Tibial nerve (tissue), 4 donors: ENCODE results near the gene PLD5. TPM values are rescaled to one million over a fixed set of nuclear protein-coding genes. Genes with fewer than 3 reads are reported as not detected.

Experiments used
- DNase-seq, 2 donors: peaks; one replicate each; pipeline ENCODE4 v3.0.0-alpha.2; 2019; ENCODE audit warnings: low spot score in 2 of 2
- H3K27ac ChIP-seq, 4 donors: fragments of 200-600 bp; sonication (generic) in 3 of 4; one replicate each; pipeline ENCODE4 v1.5.1; 2017 to 2019; ENCODE audit warnings: mild to moderate bottlenecking in 1 of 4
- H3K27me3 ChIP-seq, 2 donors: fragments of 200-600 bp; sonication (generic) in 1 of 2; one replicate each; pipeline versions ENCODE4 v1.5.1 to v1.6.0; 2017 to 2019
- H3K36me3 ChIP-seq, 3 donors: fragments of 200-600 bp; sonication (generic); one replicate each; pipeline ENCODE4 v1.5.1; 2018 to 2019
- H3K4me1 ChIP-seq, 4 donors: fragments of 200-600 bp; sonication (generic) in 3 of 4; one replicate each; pipeline ENCODE4 v1.5.1; 2017 to 2019
- H3K4me3 ChIP-seq, 4 donors: fragments of 200-600 bp; sonication (generic) in 3 of 4; one replicate each; pipeline ENCODE4 v1.5.1; 2017 to 2019; ENCODE audit warnings: mild to moderate bottlenecking in 1 of 4, moderate library complexity in 1 of 4
- H3K9me3 ChIP-seq, 4 donors: fragments of 200-600 bp; sonication (generic) in 3 of 4; one replicate each; pipeline ENCODE4 v1.5.1; 2017 to 2019
- CTCF ChIP-seq, 5 experiments: fragments of 200-600 bp in 3 of 5; fragments of 450-650 bp in 2 of 5; sonication (generic) in 3 of 5; IDR thresholded peaks; one replicate each; pipeline ENCODE4 v1.5.1; 2016 to 2019; ENCODE audit warnings: antibody characterized with exemption in 5 of 5, mild to moderate bottlenecking in 3 of 5, moderate library complexity in 2 of 5
- EP300 ChIP-seq, 2 donors: sonication (generic); formaldehyde crosslinking; IDR thresholded peaks; one replicate each; pipeline ENCODE4 v1.6.1; 2017; ENCODE audit warnings: antibody characterized with exemption in 2 of 2, mild to moderate bottlenecking in 1 of 2
- POLR2A ChIP-seq, 2 donors: fragments of 450-650 bp; IDR thresholded peaks; one replicate each; pipeline ENCODE4 v1.6.1; 2017; ENCODE audit warnings: antibody characterized with exemption in 2 of 2, mild to moderate bottlenecking in 2 of 2, moderate library complexity in 2 of 2
- WGBS, 2 donors: methylation state at CpG; one replicate each; pipeline ENCODE4 v1.1.5; 2018; 5-methylcytosine and 5-hydroxymethylcytosine counted together
- total RNA-seq, 4 donors: library from RNA; depleted of rRNA; stranded (reverse); fragments of >200 nt; gene quantifications; one replicate each; pipeline ENCODE4 v1.1.0, GENCODE V29; 2016

The PLD5 gene
- total RNA-seq, 4 donors from 2014 or later: 0.21 to 0.59 TPM; not detected in 2

GRCh38 chr1:242447689-242448088, 76.8 kb downstream of the PLD5 start:
- no peaks in the 10 kb centered on the region for H3K9me3 ChIP-seq

GRCh38 chr1:242440757-242441156, 83.7 kb downstream of the PLD5 start:
- H3K9me3 ChIP-seq: no peaks in the 10 kb centered on the region
- H3K27me3 ChIP-seq: no peaks in the 10 kb centered on the region
- no peak overlapping the region for H3K4me3 ChIP-seq
- no peaks in the 10 kb centered on the region for H3K4me1 ChIP-seq
- DNase-seq: no peak
- H3K27ac ChIP-seq: no peak overlapping the region
- 82 to 91% methylated on average over 1 of the region's 1 CpG for WGBS, 2 donors
- H3K36me3 ChIP-seq: no peaks in the 10 kb centered on the region
- TF ChIP-seq CTCF (IDR thresholded peaks at IDR 0.05) (no peak), POLR2A (IDR thresholded peaks at IDR 0.05) (no peak), EP300 (IDR thresholded peaks at IDR 0.05) (no peak)

More at GRCh38 chr1:242447689-242448088, 76.8 kb downstream of the PLD5 start:
- Histone ChIP-seq H3K4me3 (no peak overlapping the region), H3K27ac (no peak overlapping the region), H3K36me3 (no peaks in the 10 kb centered on the region), H3K27me3 (peaks cover 0 to 16% of the 10 kb centered on the region in 2 donors), H3K4me1 (peaks cover 0 to 3% (median 0%) of the 10 kb centered on the region in 4 donors)
- TF ChIP-seq POLR2A (IDR thresholded peaks at IDR 0.05) (no peak), EP300 (IDR thresholded peaks at IDR 0.05) (no peak), CTCF (IDR thresholded peaks at IDR 0.05) (no peak)
- DNase-seq: no peak
- 68 to 70% methylated on average over 7 of the region's 7 CpGs for WGBS, 2 donors

- no peaks in the 10 kb centered on the region for H3K36me3 ChIP-seq
- no peak for DNase-seq
- no peak overlapping the region for H3K27ac ChIP-seq
- no peak overlapping the region for H3K4me3 ChIP-seq
- TF ChIP-seq CTCF (IDR thresholded peaks at IDR 0.05): no peak
- TF ChIP-seq EP300 (IDR thresholded peaks at IDR 0.05): no peak
- TF ChIP-seq POLR2A (IDR thresholded peaks at IDR 0.05): no peak
- H3K27me3 ChIP-seq: no peaks in the 10 kb centered on the region
- H3K4me1 ChIP-seq: no peaks in the 10 kb centered on the region
- WGBS, 2 donors: 63% methylated on average over 2 of the region's 2 CpGs
- peaks cover 0 to 7% (median 0%) of the 10 kb centered on the region in 4 donors for H3K9me3 ChIP-seq
Observed at GRCh38 chr1:242435200-242435599, 89.3 kb downstream of the PLD5 start.

GRCh38 chr1:242432491-242433095, 91.9 kb downstream of the PLD5 start:
- no peak for DNase-seq
- Histone ChIP-seq H3K27me3 (no peaks in the 10 kb centered on the region), H3K4me1 (no peaks in the 10 kb centered on the region), H3K4me3 (no peak overlapping the region), H3K27ac (no peak overlapping the region), H3K36me3 (no peaks in the 10 kb centered on the region), H3K9me3 (peaks cover 0 to 7% (median 0%) of the 10 kb centered on the region in 4 donors)
- 65 to 68% methylated on average over 6 of the region's 6 CpGs for WGBS, 2 donors
- TF ChIP-seq POLR2A (IDR thresholded peaks at IDR 0.05): no peak
- TF ChIP-seq EP300 (IDR thresholded peaks at IDR 0.05): no peak
- TF ChIP-seq CTCF (IDR thresholded peaks at IDR 0.05): no peak

GRCh38 chr1:242431786-242432185, 92.7 kb downstream of the PLD5 start:
- H3K27me3 ChIP-seq: no peaks in the 10 kb centered on the region
- WGBS, 2 donors: 83 to 85% methylated on average over 3 of the region's 3 CpGs
- no peak for DNase-seq
- H3K9me3 ChIP-seq: peaks cover 0 to 7% (median 0%) of the 10 kb centered on the region in 4 donors
- H3K4me3 ChIP-seq: no peak overlapping the region
- H3K36me3 ChIP-seq: no peaks in the 10 kb centered on the region
- H3K27ac ChIP-seq: no peak overlapping the region
- TF ChIP-seq EP300 (IDR thresholded peaks at IDR 0.05) (no peak), CTCF (IDR thresholded peaks at IDR 0.05) (no peak), POLR2A (IDR thresholded peaks at IDR 0.05) (no peak)
- no peaks in the 10 kb centered on the region for H3K4me1 ChIP-seq
